ENCODE results near the gene SPDYE2B.
"Not testable (repeated sequence)": the region's sequence is repeated elsewhere in the genome, so short reads cannot be mapped to it uniquely, and the experiment has no call there.

The SPDYE2B gene

GRCh38 chr7:102643404-102643803 lies 6.7 kb upstream of the SPDYE2B start:
- DNase-seq, result not testable (repeated sequence)

- not testable (repeated sequence) for DNase-seq
Observed at GRCh38 chr7:102647813-102648212, 2.3 kb upstream of the SPDYE2B start.

GRCh38 chr7:102664765-102665164 lies 14.6 kb downstream of the SPDYE2B start:
- not testable (repeated sequence) for DNase-seq

DNA sequence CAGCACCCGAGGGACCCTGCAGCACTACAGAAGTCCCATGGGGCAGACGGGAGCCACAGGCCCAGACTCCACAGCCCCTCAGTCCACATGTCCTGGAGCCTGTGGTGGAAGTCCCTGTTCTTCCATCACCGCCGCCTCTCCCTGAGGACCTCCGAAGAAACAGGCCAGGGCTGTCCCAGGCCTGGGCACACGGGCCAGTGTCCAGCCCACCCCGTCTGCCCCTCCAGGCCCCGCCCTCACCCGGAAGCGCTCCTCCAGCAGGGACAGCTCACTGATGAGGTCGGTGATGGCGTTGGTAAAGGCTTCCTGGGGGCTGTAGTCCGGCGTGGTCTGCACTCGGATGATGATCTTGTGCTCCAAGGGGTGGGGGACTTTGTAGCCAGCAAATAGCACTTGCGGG lies 16.7 kb downstream of the SPDYE2B start:
- DNase-seq, result not testable (repeated sequence)

- not testable (repeated sequence) for DNase-seq
Observed at GRCh38 chr7:102667523-102667922, 17.4 kb downstream of the SPDYE2B start.

GRCh38 chr7:102671166-102671955 lies 21.2 kb downstream of the SPDYE2B start, which contains the start of gene POLR2J2:
TSS of gene POLR2J2 (minus strand) at chr7:102671663. CDS start at chr7:102671601, 62 bp downstream.
- not testable (repeated sequence) for DNase-seq

- DNase-seq, result not testable (repeated sequence)
Observed at GRCh38 chr7:102671956-102672307, 21.8 kb downstream of the SPDYE2B start.

- not testable (repeated sequence) for DNase-seq
Observed at GRCh38 chr7:102673447-102674067, 23.4 kb downstream of the SPDYE2B start.

DNA sequence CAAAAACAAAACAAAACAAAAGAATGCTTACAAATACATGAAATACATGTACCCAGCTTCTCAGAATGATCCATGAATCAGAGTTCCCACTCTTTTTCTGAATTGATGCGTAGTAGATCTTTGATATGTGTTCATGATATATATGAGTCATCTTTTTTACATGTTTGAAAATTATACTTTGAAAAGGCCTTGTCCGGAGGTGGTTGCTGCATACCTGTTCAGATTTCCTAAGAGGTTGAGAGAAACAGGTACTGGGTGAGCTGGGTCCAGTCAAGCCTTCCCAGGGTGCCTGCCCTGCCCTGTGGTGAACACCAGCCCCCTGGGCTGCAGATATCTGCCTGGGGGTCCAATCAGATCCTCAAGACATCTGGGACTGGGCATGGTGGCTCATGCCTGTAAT lies 25.4 kb downstream of the SPDYE2B start:
- not testable (repeated sequence) for DNase-seq

GRCh38 chr7:102680780-102681179 lies 30.7 kb downstream of the SPDYE2B start:
- DNase-seq, result not testable (repeated sequence)

DNA sequence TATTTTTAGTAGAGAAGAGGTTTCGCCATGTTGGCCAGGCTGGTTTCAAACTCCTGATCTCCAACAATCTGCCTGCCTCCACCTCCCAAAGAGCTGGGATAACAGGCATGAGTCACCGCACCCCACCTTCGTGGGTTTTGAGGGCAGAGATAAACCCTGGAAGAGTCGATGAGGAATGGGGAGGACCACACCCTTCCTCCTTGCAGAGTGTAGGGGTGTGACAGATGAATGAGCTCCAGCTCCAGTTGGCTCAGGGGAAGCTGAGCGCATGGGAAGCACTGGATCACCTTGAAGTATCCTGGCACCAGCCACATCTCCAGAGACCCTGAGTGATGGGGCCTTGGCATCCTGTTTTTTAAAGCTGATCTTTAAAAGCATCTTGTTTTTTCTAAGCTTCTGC lies 32.4 kb downstream of the SPDYE2B start:
- not testable (repeated sequence) for DNase-seq

- DNase-seq, result not testable (repeated sequence)
Observed at GRCh38 chr7:102688299-102689036, 38.3 kb downstream of the SPDYE2B start.

- DNase-seq, result not testable (repeated sequence)
Observed at GRCh38 chr7:102689436-102690282, 39.5 kb downstream of the SPDYE2B start.

DNA sequence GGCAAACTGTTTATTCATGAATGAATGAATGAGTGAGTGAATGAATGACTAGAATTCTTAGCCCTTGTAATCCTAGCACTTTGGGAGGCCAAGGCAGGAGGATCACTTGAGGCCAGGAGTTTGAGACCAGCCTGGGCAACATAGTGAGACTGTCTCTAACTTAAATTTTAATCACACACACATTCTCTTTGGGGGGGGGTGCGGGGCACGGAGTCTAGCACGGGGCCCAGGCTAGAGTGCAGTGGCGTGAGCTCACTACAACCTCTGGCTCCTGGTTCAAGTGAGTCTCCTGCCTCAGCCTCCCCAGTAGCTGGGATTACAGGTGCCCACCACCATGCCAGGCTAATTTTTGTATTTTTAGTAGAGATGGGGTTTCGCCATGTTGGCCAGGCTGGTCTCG lies 40.5 kb downstream of the SPDYE2B start:
- DNase-seq, result not testable (repeated sequence)

GRCh38 chr7:102694008-102694407 lies 43.9 kb downstream of the SPDYE2B start:
- not testable (repeated sequence) for DNase-seq

DNA sequence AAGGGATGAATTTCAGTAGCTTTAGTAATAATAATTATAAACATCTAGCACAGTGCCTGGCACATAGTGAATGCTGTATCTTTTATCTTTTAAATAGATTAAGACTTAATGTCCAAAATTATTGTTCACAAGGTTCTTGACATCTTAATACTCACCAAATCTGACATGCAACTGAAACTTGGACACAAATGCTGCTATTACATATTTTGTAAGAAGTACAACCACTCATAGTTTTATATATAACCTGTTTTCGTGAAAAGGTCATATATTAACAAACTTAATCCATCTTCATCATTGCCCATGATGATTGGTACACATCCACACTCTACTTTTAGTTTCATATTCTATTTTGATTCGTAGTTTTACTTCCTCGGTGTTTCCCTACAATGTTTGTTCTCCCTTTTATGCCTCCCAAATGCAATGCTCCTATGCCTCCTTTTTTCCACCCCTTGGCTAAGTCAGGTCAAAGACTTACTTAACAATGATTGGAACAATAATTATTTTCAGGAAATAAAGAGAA lies 45.0 kb downstream of the SPDYE2B start:
- not testable (repeated sequence) for DNase-seq

GRCh38 chr7:102696009-102696408 lies 45.9 kb downstream of the SPDYE2B start:
- DNase-seq, result not testable (repeated sequence)

DNA sequence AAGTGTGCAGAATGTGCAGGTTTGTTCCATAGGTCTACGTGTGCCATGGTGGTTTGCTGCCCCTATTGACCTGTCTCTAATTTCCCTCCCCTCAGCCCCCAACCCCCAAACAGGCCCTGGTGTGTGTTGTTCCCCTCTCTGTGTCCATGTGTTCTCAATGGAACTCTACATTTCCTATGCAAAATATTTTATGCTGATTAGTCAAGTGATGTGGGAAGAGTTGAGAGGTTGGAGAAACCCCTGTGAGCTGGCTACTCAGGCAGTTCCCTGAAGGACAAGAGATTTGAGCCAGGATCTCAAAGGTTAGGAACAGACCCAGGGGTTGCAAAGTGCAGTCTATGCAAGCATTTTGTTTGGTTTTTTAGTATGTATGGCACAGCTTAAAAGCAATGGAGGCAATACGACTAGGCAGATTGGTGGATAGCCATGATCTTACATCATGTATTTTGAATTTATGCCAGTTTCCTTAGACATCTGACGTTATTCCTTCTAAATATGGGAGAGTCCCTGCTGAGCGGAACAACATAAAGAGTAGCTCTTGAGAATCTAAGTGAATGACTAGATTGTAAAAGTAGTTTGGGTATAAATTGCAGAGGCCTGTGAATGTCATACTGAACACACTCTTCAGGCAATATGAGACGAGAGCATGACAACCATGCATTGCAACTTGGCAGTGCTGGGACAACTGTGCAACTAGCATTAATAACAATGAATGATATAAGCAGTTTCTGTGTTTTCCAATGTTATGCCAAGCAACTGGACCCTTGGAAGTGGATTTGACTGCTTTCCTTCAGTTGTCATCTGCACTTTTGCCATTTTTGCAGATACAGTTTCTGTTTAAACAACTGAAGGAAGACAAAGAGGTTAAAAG lies 47.8 kb downstream of the SPDYE2B start:
- DNase-seq, result not testable (repeated sequence)

GRCh38 chr7:102698962-102699750 lies 49.0 kb downstream of the SPDYE2B start:
- DNase-seq, result not testable (repeated sequence)
